HPDE6-E6E7 (cell line): ENCODE results near the gene STK24.

ENCODE experiments used
- DNase-seq: peaks from one replicate; pipeline ENCODE4 v3.0.0; 2011; ENCODE audit warnings: missing footprints; ENCODE audit errors: extremely low spot score

The STK24 gene

DNA sequence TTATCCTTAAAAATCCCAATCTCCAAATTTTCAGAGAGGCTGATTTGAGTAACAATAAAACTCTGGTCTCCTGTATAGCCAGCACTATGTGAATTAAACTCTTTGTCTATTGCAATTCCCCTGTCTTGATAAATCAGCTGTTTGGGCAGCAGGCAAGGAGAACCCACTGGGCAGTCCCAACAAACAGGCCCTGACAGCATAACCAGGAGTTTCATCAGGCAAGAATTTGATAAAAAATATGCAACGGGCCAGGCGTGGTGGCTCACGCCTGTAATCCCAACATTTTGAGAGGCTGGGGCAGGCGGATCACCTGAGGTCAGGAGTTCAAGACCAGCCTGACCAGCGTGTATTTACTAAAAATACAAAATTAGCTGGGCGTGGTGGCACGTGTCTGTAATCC, 42.1 kb downstream of the STK24 start:
- no peak for DNase-seq

DNA sequence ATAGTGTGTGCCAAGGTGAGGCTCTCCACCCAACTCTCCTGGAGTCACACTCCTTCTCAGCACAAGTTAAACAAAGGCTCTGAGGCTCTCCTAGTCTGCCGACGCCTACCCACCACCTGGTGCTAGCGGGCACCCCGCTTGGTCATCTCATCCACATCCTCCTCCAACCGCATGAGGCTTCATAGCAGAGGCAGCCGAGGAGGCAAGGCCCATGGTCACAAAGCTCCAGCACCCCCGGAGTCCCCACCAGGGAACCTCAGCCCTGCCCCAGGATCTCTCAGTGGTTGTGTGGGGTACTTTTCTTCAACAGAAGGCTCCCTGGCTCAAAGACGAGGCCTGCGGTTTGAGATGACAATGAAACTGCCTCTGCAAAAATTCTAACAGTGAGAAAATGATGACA, 43.0 kb downstream of the STK24 start:
- DNase-seq = no peak

DNA sequence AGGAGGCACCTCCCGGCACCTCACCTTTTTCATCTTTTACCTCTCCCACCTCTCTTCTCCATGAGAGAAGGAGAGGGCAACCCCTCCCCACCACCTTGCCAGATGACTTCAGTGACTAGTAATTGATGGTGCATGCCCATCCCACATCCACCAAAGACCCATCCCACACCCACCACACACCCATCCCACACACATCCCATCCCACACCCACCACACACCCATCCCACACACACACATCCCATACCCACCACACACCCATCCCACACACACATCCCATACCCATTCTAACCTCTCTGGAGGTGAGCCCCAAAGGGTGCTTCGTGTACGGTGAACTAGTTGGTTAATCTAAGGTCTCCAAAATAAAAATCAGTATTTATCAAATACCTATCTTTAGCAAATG, 44.7 kb downstream of the STK24 start:
- no peak for DNase-seq

DNA sequence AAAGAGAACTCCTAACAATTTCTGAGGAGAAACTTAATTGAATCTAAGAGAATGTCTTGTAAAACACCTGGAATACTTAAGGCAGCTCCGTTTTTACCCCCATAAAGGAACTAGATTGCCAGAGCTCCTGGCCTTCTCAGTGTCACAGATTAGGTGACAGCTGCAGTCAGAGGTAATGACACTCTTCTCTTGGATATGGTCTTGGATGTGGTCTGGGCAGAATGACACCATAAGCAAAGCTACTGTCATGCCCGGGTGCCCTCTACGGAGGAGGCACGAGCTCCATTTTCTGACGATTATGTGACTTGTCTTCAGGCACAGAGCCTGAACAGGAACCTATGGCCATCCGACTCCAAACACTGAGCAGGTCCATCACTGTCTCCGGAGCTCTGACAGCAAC, 46.7 kb downstream of the STK24 start:
- DNase-seq = no peak

DNA sequence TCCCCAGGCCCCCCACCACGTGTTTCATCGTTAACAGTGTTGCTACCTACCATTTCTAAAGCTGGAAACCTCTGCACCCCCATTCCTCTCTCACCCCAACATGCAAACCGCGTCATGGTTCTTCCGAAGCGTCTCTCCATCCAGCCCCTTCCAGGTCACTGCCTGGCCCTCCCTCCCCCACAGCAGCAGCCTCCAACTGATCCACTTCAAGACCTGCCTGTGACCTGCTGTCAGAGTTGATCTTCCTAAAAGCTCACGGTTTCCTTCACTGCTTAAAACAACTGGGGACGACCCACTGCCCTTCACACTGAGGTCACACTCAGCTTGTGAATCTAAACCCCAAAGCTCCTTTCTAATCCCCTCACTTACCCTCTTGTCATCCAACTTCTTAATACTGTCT, 47.7 kb downstream of the STK24 start:
- no peak for DNase-seq

DNA sequence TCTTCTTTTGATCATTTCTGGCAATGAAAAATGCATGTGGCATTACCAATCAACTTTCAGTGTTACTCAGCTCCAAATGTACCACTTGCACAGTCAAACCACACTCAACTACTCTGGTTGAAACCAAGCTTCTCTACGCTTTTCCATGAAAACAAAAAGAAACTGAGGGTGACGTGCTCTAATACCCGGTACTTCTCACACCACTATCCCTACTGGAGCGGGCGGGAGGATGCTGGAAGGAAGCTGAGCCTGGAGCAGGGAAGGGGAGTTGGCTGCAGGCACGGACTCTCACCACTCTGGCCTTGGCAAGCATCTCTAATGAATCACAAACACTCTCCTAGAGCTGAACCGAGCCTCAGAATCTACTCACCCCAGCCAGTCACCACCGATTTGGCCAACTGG, 48.2 kb downstream of the STK24 start:
- DNase-seq = no peak

DNA sequence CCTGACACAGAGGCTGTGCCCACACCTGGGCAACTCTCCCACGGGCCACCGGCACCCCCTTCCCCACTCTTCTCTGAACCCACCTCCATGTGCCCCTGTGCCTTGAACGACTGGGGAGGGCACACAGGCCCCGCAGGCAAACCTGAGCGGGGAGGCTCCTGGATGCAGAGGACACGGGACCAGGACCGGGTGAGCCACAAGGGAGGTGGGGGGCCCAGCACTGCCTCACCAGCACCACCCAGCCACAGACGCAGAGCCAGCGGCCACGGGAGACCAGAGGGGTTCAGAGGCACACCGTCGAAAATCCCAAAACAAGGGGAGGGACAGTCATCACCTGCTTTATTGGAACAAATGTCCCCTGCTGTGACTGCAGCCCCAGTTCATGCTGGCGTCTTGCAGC, 49.4 kb downstream of the STK24 start:
- DNase-seq = no peak

DNA sequence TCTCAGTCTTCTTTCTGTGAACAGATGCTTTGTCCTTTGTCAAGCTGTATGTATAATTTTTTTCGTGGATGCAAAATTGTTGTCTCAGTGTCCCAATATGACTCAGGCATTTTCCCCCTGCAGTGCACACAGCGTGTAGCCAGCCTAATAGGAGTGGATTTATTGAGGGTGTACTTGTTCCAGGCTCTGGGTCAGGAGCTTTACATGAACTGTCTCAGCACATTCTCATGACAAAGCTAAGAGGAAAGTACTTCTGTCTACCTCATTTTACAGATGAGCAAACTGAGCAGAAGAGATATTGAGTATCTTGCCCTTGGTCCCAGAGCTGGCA, 50.8 kb downstream of the STK24 start:
- DNase-seq = no peak

DNA sequence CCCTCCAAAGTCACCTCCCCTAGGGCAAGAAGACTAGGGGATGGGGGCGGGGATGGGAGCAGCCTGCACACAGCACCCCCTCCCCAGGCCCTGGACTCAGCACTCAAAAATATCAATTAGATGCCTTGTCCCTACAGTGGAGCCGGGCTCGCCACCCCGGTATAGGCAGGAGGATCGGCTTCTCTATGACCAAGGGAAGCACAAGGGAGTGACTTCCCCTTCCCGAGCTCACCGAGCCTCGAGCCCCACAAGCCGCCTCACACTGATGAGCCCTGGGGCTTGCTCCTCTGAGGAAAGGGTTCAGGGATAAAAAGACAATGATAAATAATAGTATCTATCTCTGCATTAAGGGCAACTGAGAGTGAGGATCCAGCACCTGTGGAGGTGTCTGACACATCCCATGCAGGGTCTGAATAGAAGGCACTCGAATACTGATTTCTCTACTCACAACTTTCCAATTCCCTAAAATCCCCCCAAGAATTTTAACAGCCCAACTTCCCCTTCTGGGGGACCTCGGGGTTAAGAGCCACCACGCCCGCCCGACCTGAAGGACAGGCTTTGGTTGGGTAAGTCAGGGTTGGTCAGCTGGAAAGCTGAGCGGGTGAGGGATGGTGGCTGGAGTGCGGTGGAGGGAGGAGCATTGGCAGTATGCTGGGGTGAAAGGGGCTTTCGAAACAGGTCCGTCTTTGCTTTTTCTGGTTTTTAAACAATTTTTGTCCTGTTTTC, 51.3 kb downstream of the STK24 start:
- DNase-seq = no peak

DNA sequence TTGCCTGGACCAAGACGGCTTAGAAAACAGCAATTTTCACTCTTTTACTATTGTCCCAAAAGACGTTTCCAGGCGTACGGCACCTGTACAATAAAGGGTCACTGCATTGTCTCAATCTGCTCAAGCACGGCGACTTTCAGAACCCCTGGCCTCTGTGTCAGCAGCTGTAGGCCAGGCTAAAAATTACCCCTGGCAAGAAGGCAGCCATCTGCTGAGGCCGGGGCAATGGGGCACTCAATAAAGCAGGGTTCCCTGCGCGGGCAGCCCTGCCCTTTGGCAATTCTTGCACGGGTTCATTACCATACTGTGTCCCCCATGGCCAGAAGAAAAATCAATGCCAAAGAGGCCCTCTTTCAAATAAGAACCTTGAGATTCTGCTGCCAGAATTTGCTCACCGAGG, 52.1 kb downstream of the STK24 start:
- DNase-seq = no peak

DNA sequence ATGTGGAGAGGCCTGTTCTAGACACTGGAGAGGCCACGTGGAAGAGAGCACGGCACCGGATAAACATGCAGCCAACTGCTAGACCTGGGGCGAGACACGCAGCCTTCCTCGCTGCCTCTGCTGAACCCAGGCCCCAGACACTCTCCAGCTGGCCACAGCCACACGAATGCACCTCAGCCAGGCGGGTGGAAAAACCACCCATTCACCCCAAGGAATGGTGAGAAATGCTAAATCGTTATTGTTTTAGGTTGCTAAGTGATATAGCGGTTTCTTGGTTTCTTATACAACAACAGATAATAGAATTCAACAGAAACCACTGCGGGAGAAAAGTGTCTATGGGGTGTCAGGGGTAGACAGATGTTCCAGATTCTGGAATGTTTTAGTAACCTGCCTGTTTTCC, 52.5 kb downstream of the STK24 start:
- DNase-seq = no peak

DNA sequence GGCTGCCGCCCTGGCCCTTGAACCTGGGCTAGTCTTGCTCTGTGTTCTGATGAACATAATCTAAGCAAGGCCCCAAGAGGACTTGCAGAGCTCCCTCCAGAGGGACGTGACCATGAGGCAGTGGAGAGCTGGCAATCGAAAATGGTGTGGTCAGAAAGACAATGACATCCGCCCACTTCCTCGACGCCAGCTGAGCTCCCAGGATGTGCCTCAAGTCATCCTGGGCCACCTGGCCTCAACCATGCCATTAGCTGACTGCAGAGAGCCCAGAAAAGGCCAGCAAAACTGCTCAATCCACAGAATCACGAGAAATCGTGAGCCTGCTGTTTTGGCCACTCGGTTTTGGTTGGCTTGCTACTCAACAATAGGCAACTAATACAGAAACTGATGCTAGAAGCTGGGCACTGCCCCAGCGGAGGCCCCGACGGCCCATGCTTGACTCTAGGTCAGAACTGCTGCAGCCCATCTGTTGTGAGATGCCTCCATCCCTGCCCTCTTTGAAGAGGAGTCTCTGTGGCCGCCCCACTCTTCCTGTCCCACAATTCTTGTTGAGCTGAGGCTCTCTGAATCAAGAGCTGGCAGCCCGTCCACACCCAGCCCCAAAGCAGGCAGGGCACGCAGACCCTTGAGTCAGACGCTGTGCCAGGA, 53.3 kb downstream of the STK24 start:
- DNase-seq = no peak

DNA sequence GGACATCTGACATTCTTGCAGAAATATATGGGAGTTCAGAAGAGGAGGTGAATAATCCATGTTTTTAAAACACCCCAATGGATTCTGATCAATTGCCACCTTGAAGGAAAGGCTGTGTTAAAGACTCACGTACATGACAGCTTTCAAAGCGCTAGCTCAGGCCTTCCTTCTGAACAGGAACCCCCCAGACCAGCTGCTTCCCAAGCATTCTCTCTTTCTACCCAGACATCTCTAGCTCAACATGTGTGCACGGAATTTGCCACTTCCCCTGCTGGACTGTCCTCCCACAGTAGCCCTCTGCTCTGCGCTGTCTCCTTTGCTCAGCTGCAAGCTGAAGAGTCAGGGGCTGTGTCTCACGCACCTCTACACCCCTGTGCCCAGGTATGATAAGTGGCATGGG, 54.5 kb downstream of the STK24 start:
- no peak for DNase-seq

DNA sequence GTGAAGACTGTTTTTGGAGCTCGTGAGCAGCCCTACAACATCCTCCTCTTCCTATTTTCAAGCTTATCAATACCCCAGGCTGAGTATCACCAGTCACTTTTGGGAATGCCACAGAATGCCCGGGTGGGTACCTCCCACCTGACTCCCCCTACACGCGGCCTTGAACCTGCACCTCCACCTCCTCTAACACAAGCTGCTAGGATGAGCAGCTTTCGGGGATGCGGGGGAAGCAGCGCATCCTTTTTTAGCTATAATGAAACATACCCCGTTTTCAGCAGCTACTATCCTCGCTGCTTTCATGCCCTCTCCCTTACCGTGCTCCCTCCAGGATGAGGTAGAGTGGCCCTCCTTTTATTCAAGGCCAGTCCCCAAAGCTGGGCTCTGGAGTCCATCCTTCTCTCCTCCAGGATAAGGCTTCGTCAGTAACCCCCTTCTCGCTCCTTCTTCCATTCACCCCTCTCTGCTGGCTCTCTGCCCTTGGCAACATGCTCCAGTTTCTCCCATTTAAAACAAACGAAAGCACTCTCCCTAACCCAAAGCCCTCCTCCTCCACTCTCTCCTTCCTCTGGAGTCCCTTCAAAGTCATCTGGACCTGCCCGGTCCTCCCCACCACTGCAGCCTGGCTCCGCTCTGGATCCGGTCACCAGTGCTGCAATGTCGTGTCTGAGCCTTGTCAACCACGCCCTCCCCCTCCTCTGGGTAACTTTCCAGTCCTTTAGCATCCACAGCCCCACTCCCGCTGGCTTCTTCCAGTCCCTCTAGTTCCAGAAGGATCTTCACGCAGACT, 55.3 kb downstream of the STK24 start:
- DNase-seq = no peak

DNA sequence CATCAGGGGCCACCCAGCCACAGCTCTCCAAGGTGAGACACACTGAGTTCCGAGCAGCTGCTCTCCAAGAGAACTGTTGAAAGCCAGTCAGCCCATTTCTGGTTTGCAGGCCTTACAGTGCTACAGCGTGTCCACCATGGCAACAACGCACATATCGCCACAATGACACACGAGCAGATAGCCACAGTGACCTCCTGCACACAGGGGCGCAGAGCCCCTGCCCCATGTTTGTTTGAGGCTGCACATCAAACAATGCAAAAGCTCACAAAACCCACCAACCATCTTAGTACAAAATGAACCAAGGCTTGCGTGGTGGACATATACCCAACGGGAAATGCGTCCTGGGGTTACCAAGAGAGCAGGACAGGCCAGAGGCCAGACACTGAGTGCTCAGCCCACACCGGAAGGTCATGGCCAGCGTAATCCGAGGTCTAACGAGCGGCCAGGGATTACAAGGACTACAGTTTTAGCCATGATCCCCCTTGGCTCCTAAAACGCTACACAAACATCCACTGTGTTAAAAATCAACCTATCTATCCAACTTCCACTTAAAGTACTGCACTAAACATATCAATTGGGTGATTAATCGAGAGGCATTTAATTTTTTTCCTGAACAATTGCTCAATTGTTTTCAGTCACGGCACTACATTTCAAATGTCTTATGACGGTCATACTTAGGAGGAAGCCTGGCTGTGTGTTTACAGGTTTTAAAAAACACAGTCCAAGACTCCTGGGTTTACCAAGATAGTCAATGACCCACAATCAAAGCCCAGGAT, 56.0 kb downstream of the STK24 start:
- no peak for DNase-seq

DNA sequence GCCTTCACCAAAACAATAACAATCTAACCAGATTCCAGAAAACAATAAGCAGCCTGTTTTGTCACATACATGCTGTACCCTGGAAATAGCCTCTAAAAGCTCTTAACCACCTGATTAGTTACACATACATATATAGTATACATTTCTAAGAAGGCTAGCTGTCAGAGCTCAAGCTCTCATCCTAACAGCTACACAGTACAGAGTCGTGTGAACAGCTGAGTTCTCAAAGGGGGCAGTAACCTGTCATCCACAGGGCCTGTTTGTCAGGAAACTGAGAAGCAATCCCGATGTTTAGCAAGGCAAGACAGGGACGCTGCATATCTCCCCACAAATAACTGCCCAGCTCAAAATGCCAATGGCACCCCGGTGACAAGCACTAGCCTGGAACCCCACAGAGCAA, 56.9 kb downstream of the STK24 start:
- no peak for DNase-seq

DNA sequence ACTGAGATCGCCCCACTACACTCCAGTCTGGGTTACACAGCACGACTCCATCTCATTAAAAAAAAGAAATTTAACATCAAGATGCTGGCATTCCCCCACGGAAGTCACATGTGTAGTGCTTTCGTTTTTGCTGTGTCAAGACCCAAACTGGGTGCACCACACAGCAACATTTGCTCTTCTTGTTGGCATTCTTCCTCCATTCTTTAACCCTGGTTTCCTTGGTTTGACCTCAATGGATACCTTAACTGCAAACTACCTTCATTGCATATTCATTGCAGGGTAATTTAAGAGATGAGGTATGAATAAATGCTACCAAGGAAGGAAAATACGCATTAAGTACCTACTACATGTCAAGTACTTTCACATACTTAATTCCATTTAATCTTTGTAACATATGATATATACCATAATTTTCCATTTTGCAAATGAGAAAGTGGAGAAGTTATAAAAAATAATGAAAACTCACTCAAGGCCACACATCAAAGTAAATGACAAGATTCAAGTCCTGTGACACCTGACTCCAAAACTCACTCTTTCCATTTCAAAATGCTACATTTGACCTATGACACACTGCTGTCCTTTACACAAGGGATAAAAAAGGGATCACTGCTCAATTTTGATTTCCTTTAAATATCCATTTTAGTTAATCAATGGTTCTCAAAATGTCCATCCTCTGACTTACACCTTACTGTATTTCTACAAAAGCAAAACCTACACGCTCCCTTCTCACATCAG, 59.2 kb downstream of the STK24 start:
- DNase-seq = no peak

DNA sequence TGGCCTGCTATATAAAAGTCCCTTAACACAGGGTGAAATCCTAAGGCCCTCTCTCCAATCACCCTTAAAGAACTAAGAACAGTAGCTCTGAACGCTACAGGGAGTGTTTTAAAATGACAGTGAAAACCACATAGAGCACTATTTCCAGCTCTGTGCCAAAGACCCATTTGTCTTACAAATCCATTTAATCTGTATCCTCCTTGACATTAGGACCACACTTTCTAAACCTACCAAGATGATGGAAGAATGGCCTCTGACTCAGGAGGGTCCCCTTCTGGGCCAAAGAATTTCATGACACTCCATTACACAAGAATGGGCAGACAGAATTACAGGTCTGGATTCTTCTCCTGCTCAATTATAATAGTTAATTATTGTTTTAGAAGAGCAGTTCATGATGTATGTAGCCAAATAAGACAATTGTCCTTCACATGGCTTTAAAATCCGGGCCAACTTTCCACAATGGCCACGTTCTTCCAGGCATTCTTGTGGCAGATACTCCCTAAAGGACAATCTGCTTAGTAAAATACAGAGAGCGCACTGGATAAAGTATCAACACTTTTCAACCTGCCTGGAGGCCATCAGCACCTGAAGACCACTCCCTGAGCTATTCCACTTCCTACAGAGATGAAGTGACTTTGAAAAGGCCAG, 61.0 kb downstream of the STK24 start:
- no peak for DNase-seq

DNA sequence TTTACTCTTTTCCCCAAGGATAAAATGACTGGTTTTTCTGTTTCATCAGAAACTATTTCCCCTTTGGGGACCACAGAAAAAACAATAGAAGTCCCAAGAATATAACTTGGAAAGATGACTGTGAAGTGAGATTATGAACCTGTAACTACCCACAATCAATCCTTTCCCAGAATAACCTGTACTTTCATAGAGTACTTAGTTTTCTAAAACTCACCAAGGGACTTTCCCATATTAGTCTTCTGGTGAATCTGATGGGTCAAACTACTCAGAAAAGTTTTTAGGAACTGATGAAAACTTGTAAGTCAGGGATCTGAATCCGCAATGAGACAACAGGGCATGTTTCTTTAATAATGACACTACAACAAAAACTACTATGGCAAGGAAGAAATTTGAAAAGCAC, 62.6 kb downstream of the STK24 start:
- DNase-seq = no peak

DNA sequence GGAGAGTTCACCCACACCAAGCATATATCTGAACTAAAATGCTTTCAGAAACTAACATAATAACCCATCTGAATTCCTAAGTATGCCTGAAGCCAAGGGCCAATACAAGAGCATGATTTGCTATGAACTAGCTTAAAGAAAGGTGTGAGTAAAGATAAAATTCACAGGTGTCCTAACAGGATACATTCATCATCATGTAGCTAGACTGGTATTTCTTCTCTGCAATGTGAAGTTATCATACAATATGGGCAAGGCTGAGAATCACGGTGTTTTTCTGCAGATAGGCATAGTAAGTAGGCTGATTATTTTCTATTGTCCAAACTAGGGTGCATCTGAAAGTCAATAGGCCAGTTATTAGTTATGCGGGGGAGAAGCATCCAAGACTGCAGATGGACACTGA, 63.1 kb downstream of the STK24 start:
- DNase-seq = no peak
